Activated T-helper 1 cell treated with anti-CD3 and anti-CD28 coated beads, Interleukin-12 subunit alpha, Interleukin-12 subunit beta, Interleukin-2, Interleukin-4 antibody, amounts not matched to agents 30 ng/mL and 10 ng/mL and 1 ng/mL, durations not matched to agents 14 hours and 24 hours and 36 hours (primary cell): ENCODE results near the gene BCAS1. TPM values are rescaled to one million over a fixed set of nuclear protein-coding genes. Genes with fewer than 3 reads are reported as not detected.
A peak's percentile ranks its signal among the peaks of the same experiment; 100 is the strongest.

Experiments used
- DNase-seq: peaks from one replicate; pipeline ENCODE4 v3.0.0; 2021; ENCODE audit warnings: low spot score
- H3K27ac Mint-ChIP-seq: one replicate; pipeline ENCODE4 v1.8.0; 2021; ENCODE audit warnings: mild to moderate bottlenecking, mixed read lengths
- H3K27me3 Mint-ChIP-seq: one replicate; pipeline ENCODE4 v1.8.0; 2022; ENCODE audit warnings: mild to moderate bottlenecking, moderate library complexity, mixed read lengths; ENCODE audit not compliant: insufficient read depth
- H3K36me3 Mint-ChIP-seq: one replicate; pipeline ENCODE4 v1.8.0; 2021; ENCODE audit warnings: low read depth, mixed read lengths
- H3K4me1 Mint-ChIP-seq: one replicate; pipeline ENCODE4 v1.8.0; 2021; ENCODE audit warnings: low read depth, mixed read lengths
- H3K4me3 Mint-ChIP-seq: one replicate; pipeline ENCODE4 v1.8.0; 2021; ENCODE audit warnings: mild to moderate bottlenecking, moderate library complexity, mixed read lengths
- H3K9me3 Mint-ChIP-seq: one replicate; pipeline ENCODE4 v1.8.0; 2021; ENCODE audit warnings: mixed read lengths
- intact Hi-C: fragments of 100-400 bp; cut with micrococcal nuclease; formaldehyde crosslinking; loops from one replicate; pipeline ENCODE4 v1.15.1; 2024
- total RNA-seq: library from RNA; stranded (reverse); gene quantifications from 2 replicates; pipeline ENCODE4 v1.2.3, GENCODE V29; 2022

Gene BCAS1
- total RNA-seq, 1 donor from 2014 or later, result not detected

GRCh38 chr20:53930651-53931504 is 139.5 kb downstream of the BCAS1 start:
- H3K36me3 Mint-ChIP-seq, result peaks cover under 1% of the 10 kb centered on the region
- H3K9me3 Mint-ChIP-seq, result no peaks in the 10 kb centered on the region
- H3K4me3 Mint-ChIP-seq, result no peak overlapping the region
- intact Hi-C loops, result loop anchor here (5.0 to 10.0 kb wide), 4 partner anchors 224 to 1616 kb away; no protein-coding TSS in a partner anchor
- H3K27ac Mint-ChIP-seq, result peak overlapping the region; percentile 55
- H3K27me3 Mint-ChIP-seq, result peaks cover 3% of the 10 kb centered on the region
- DNase-seq, result no peak
- H3K4me1 Mint-ChIP-seq, result peaks cover 62% of the 10 kb centered on the region

- Mint-ChIP-seq H3K27ac (peak overlapping the region; percentile 5), H3K36me3 (peaks cover 1% of the 10 kb centered on the region), H3K4me3 (no peak overlapping the region), H3K4me1 (peaks cover 62% of the 10 kb centered on the region), H3K27me3 (peaks cover 3% of the 10 kb centered on the region), H3K9me3 (no peaks in the 10 kb centered on the region)
- no peak for DNase-seq
- intact Hi-C loops, result loop anchor here (5.0 to 10.0 kb wide), 4 partner anchors 223 to 1615 kb away; no protein-coding TSS in a partner anchor
These were observed 140.3 kb downstream of the BCAS1 start for GRCh38 chr20:53929974-53930650.

GRCh38 chr20:53929399-53929798 is 141.0 kb downstream of the BCAS1 start:
- DNase-seq, result no peak
- H3K4me3 Mint-ChIP-seq, result no peak overlapping the region
- H3K36me3 Mint-ChIP-seq, result peaks cover 1% of the 10 kb centered on the region
- H3K27me3 Mint-ChIP-seq, result peaks cover 3% of the 10 kb centered on the region
- intact Hi-C loops, result no loop called here
- no peak overlapping the region for H3K27ac Mint-ChIP-seq
- no peaks in the 10 kb centered on the region for H3K9me3 Mint-ChIP-seq
- H3K4me1 Mint-ChIP-seq, result peaks cover 56% of the 10 kb centered on the region

- Mint-ChIP-seq H3K27me3 (peaks cover 3% of the 10 kb centered on the region), H3K36me3 (peaks cover 1% of the 10 kb centered on the region), H3K9me3 (no peaks in the 10 kb centered on the region), H3K4me3 (no peak overlapping the region), H3K27ac (no peak overlapping the region), H3K4me1 (peaks cover 45% of the 10 kb centered on the region)
- intact Hi-C loops, result no loop called here
- no peak for DNase-seq
These were observed 142.4 kb downstream of the BCAS1 start for GRCh38 chr20:53927990-53928389.

GRCh38 chr20:53926428-53927028 is 143.9 kb downstream of the BCAS1 start:
- no peaks in the 10 kb centered on the region for H3K9me3 Mint-ChIP-seq
- DNase-seq, result no peak
- H3K27ac Mint-ChIP-seq, result peak overlapping the region; percentile 38
- peaks cover 3% of the 10 kb centered on the region for H3K27me3 Mint-ChIP-seq
- intact Hi-C loops, result loop anchor here (1.0 kb wide), 1 partner anchor 57 kb away; no protein-coding TSS in a partner anchor
- no peak overlapping the region for H3K4me3 Mint-ChIP-seq
- peaks cover 46% of the 10 kb centered on the region for H3K4me1 Mint-ChIP-seq
- H3K36me3 Mint-ChIP-seq, result peaks cover 1% of the 10 kb centered on the region

- H3K27ac Mint-ChIP-seq, result peak overlapping the region; percentile 20
- H3K36me3 Mint-ChIP-seq, result peaks cover 1% of the 10 kb centered on the region
- H3K4me1 Mint-ChIP-seq, result peaks cover 39% of the 10 kb centered on the region
- no peak overlapping the region for H3K4me3 Mint-ChIP-seq
- H3K9me3 Mint-ChIP-seq, result no peaks in the 10 kb centered on the region
- peaks cover 3% of the 10 kb centered on the region for H3K27me3 Mint-ChIP-seq
- intact Hi-C loops, result loop anchor here (1.0 kb wide), 1 partner anchor 57 kb away; no protein-coding TSS in a partner anchor
- no peak for DNase-seq
These were observed 144.6 kb downstream of the BCAS1 start for GRCh38 chr20:53925651-53926401.

- intact Hi-C loops, result no loop called here
- H3K4me1 Mint-ChIP-seq, result peaks cover 28% of the 10 kb centered on the region
- H3K9me3 Mint-ChIP-seq, result no peaks in the 10 kb centered on the region
- H3K27me3 Mint-ChIP-seq, result no peaks in the 10 kb centered on the region
- H3K4me3 Mint-ChIP-seq, result no peak overlapping the region
- no peak for DNase-seq
- peaks cover 1% of the 10 kb centered on the region for H3K36me3 Mint-ChIP-seq
- no peak overlapping the region for H3K27ac Mint-ChIP-seq
These were observed 146.6 kb downstream of the BCAS1 start for GRCh38 chr20:53923566-53924369.

- Mint-ChIP-seq H3K4me1 (peaks cover 29% of the 10 kb centered on the region), H3K9me3 (no peaks in the 10 kb centered on the region), H3K27ac (no peak overlapping the region), H3K27me3 (no peaks in the 10 kb centered on the region), H3K4me3 (no peak overlapping the region), H3K36me3 (peaks cover 1% of the 10 kb centered on the region)
- DNase-seq, result no peak
- intact Hi-C loops, result no loop called here
These were observed 147.5 kb downstream of the BCAS1 start for GRCh38 chr20:53922901-53923314.

GRCh38 chr20:53921443-53921973 is 148.9 kb downstream of the BCAS1 start:
- intact Hi-C loops, result no loop called here
- no peaks in the 10 kb centered on the region for H3K9me3 Mint-ChIP-seq

GRCh38 chr20:53920647-53921245 is 149.6 kb downstream of the BCAS1 start:
- Mint-ChIP-seq H3K36me3 (no peaks in the 10 kb centered on the region), H3K9me3 (no peaks in the 10 kb centered on the region), H3K27ac (no peak overlapping the region), H3K4me1 (peaks cover 28% of the 10 kb centered on the region), H3K27me3 (no peaks in the 10 kb centered on the region), H3K4me3 (no peak overlapping the region)
- no peak for DNase-seq
- intact Hi-C loops, result no loop called here

More at GRCh38 chr20:53921443-53921973, 148.9 kb downstream of the BCAS1 start:
- Mint-ChIP-seq H3K4me3 (no peak overlapping the region), H3K36me3 (peaks cover 1% of the 10 kb centered on the region), H3K27ac (no peak overlapping the region), H3K27me3 (no peaks in the 10 kb centered on the region), H3K4me1 (peaks cover 31% of the 10 kb centered on the region)
- no peak for DNase-seq

GRCh38 chr20:53919886-53920285 is 150.5 kb downstream of the BCAS1 start:
- DNase-seq, result no peak
- intact Hi-C loops, result loop anchor here (5.0 to 10.0 kb wide), 2 partner anchors 278 to 945 kb away; partner anchors contain the start of gene TSHZ2
- Mint-ChIP-seq H3K36me3 (no peaks in the 10 kb centered on the region), H3K9me3 (no peaks in the 10 kb centered on the region), H3K27me3 (no peaks in the 10 kb centered on the region), H3K4me3 (no peak overlapping the region), H3K27ac (no peak overlapping the region), H3K4me1 (peaks cover 30% of the 10 kb centered on the region)
